Progenitor cell of endocrine pancreas (in vitro differentiated cells): ENCODE measurements around the gene KLHL3. TPM values are rescaled to one million over a fixed set of nuclear protein-coding genes. Genes with fewer than 3 reads are reported as not detected.

ENCODE experiments used
- DNase-seq: peaks from one replicate; pipeline ENCODE4 v3.0.0; 2021; ENCODE audit warnings: low spot score; ENCODE audit not compliant: unreplicated experiment
- H3K27ac Mint-ChIP-seq: 2 replicates; pipeline ENCODE4 v1.8.0; 2021; ENCODE audit warnings: mild to moderate bottlenecking, moderate library complexity, mixed read lengths
- H3K27me3 Mint-ChIP-seq: 2 replicates; pipeline ENCODE4 v1.8.0; 2021; ENCODE audit warnings: mixed read lengths
- H3K36me3 Mint-ChIP-seq: 2 replicates; pipeline ENCODE4 v1.8.0; 2022; ENCODE audit warnings: mixed read lengths; ENCODE audit not compliant: insufficient read depth
- H3K4me1 Mint-ChIP-seq: 2 replicates; pipeline ENCODE4 v1.8.0; 2021; ENCODE audit warnings: low read depth, mixed read lengths
- H3K4me3 Mint-ChIP-seq: 2 replicates; pipeline ENCODE4 v1.8.0; 2021; ENCODE audit warnings: low read depth, mild to moderate bottlenecking, moderate library complexity, mixed read lengths
- H3K9me3 Mint-ChIP-seq: 2 replicates; pipeline ENCODE4 v1.8.0; 2021; ENCODE audit warnings: low read depth, mixed read lengths
- total RNA-seq: library from RNA; stranded (reverse); gene quantifications from 2 replicates; pipeline ENCODE4 v1.2.1, GENCODE V29; 2021
- TF ChIP-seq, protein P1 (sequence below): fragments of 200-600 bp; sonication (generic); IDR thresholded peaks from one replicate; pipeline ENCODE4 v1.5.0; 2021; ENCODE audit warnings: antibody characterized with exemption, mild to moderate bottlenecking; ENCODE audit not compliant: unreplicated experiment

The KLHL3 gene
- total RNA-seq, 1 donor from 2014 or later = 34.7 TPM

GRCh38 chr5:137715456-137715855 is 20.4 kb downstream of the KLHL3 start:
- Mint-ChIP-seq H3K4me3 (no peak overlapping the region), H3K36me3 (peaks cover 32% of the 10 kb centered on the region), H3K4me1 (no peaks in the 10 kb centered on the region), H3K27ac (no peak overlapping the region), H3K27me3 (no peaks in the 10 kb centered on the region), H3K9me3 (peaks cover 19% of the 10 kb centered on the region)
- TF ChIP-seq, protein P1, sequence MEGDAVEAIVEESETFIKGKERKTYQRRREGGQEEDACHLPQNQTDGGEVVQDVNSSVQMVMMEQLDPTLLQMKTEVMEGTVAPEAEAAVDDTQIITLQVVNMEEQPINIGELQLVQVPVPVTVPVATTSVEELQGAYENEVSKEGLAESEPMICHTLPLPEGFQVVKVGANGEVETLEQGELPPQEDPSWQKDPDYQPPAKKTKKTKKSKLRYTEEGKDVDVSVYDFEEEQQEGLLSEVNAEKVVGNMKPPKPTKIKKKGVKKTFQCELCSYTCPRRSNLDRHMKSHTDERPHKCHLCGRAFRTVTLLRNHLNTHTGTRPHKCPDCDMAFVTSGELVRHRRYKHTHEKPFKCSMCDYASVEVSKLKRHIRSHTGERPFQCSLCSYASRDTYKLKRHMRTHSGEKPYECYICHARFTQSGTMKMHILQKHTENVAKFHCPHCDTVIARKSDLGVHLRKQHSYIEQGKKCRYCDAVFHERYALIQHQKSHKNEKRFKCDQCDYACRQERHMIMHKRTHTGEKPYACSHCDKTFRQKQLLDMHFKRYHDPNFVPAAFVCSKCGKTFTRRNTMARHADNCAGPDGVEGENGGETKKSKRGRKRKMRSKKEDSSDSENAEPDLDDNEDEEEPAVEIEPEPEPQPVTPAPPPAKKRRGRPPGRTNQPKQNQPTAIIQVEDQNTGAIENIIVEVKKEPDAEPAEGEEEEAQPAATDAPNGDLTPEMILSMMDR = no peak
- DNase-seq = no peak

GRCh38 chr5:137714946-137715345 is 20.9 kb downstream of the KLHL3 start:
- H3K4me1 Mint-ChIP-seq = no peaks in the 10 kb centered on the region
- TF ChIP-seq, protein P1 = no peak
- peaks cover 32% of the 10 kb centered on the region for H3K36me3 Mint-ChIP-seq
- no peak for DNase-seq
- no peak overlapping the region for H3K27ac Mint-ChIP-seq
- peaks cover 19% of the 10 kb centered on the region for H3K9me3 Mint-ChIP-seq
- H3K27me3 Mint-ChIP-seq = no peaks in the 10 kb centered on the region
- H3K4me3 Mint-ChIP-seq = no peak overlapping the region

DNA sequence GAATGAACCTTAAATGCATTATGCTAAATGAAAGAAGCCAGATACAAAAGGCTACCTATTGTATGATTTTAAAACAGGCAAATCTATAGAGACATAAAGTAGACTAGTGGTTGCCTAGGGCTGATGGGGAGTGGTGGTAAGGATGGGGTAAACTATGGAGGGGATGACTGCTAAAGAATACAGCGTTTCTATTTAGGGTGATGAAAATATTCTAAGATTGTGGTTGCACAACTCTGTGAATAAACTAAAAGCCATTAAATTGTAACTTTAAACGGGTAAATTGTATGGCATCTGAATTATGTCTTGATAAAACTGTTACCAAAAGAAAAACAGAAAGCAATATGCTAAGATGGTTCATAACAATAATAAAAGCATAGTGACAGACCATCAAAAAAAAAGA is 21.4 kb downstream of the KLHL3 start:
- H3K36me3 Mint-ChIP-seq = peaks cover 34% of the 10 kb centered on the region
- H3K4me3 Mint-ChIP-seq = no peak overlapping the region
- no peak for DNase-seq
- no peaks in the 10 kb centered on the region for H3K27me3 Mint-ChIP-seq
- H3K27ac Mint-ChIP-seq = no peak overlapping the region
- peaks cover 19% of the 10 kb centered on the region for H3K9me3 Mint-ChIP-seq
- H3K4me1 Mint-ChIP-seq = no peaks in the 10 kb centered on the region
- TF ChIP-seq, protein P1 = no peak

GRCh38 chr5:137712139-137712667 is 23.7 kb downstream of the KLHL3 start:
- H3K27ac Mint-ChIP-seq = no peak overlapping the region
- DNase-seq = no peak
- H3K27me3 Mint-ChIP-seq = no peaks in the 10 kb centered on the region
- peaks cover 42% of the 10 kb centered on the region for H3K36me3 Mint-ChIP-seq
- H3K4me1 Mint-ChIP-seq = no peaks in the 10 kb centered on the region
- H3K4me3 Mint-ChIP-seq = no peak overlapping the region
- peaks cover 19% of the 10 kb centered on the region for H3K9me3 Mint-ChIP-seq
- TF ChIP-seq, protein P1 = no peak

DNA sequence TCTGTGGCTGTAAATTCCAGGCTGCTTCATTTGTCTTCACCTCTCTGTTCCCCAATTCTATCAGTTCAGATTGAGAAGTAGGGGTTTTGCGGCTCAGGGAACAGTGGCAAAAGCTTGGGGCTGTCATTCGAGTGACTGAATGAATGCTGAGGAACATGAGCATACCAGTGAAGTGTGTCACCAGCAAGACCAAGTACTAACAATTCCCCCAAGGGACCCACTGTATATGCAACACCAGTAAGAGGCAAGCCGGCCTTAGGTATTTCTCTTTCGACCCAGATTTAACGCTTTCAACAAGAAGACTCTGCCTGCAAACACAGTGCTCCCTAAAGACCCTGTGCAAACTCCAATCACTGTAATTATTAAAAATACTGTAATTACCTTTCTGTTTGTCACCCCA is 25.8 kb downstream of the KLHL3 start:
- Mint-ChIP-seq H3K27me3 (no peaks in the 10 kb centered on the region), H3K36me3 (peaks cover 44% of the 10 kb centered on the region), H3K4me1 (no peaks in the 10 kb centered on the region), H3K9me3 (peaks cover 19% of the 10 kb centered on the region), H3K4me3 (no peak overlapping the region), H3K27ac (no peak overlapping the region)
- DNase-seq = no peak
- TF ChIP-seq, protein P1 = no peak
